Measurements from ENCODE around the gene PLCG1.

Gene PLCG1

GRCh38 chr20:41219824-41220223 is 82.5 kb downstream of the PLCG1 start:
- no peak for DNase-seq

- DNase-seq: no peak
Measured at GRCh38 chr20:41221614-41222218, 84.4 kb downstream of the PLCG1 start.

GRCh38 chr20:41222296-41222695 is 85.0 kb downstream of the PLCG1 start:
- DNase-seq: no peak

- no peak for DNase-seq
Measured at GRCh38 chr20:41222703-41223102, 85.4 kb downstream of the PLCG1 start.

- DNase-seq: no peak
Measured at GRCh38 chr20:41223112-41223511, 85.8 kb downstream of the PLCG1 start.

GRCh38 chr20:41224281-41224680 is 86.9 kb downstream of the PLCG1 start:
- DNase-seq: no peak

- no peak for DNase-seq
Measured at GRCh38 chr20:41225091-41225490, 87.7 kb downstream of the PLCG1 start.

- DNase-seq: no peak
Measured at GRCh38 chr20:41226426-41226825, 89.1 kb downstream of the PLCG1 start.

Data from CD4-positive, alpha-beta T cell treated with Interleukin-4 for 4 hours (primary cell).